HG02840 (cell line): ENCODE measurements around the gene HES1.

ENCODE experiments used
- ATAC-seq: cut with Tn5 transposase; IDR thresholded peaks from one replicate; pipeline ENCODE4 v1.9.1; 2021; ENCODE audit warnings: mild to moderate bottlenecking, moderate library complexity, moderate number of reproducible peaks; ENCODE audit not compliant: unreplicated experiment, low FRiP score

HES1 gene

DNA sequence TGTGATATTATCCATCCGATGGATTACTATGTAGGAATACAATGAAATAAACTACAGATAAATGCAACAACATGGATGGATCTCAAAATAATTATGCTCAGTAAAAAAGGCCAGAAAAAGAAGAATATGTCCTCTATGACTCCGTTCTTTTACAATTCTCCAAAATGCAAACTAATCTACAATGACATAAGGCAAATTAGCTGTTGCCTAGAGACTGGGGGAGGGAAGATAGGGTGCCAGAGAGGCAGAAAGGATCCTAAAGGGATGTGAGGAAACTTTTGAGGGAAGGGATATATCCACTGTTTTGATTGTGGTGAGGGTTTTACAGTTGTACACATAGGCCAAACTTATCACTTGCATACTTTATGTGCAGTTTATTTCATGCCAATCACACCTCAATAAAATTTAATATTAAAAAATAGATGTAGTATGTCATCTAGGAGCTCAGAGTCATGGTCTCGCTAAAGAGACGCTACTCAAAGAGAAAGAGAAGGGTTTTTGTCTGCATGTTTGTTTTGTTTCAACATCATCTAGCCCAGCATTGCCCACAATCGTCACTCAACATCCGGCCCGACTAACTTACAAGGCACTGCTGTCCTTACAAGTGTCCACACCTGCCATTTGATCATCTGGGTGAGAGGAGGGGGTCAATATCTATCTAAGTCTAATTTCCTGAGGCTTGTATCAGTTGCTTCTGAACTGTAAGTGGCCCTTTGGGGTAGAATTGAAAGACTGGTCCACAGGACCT lies 29.5 kb downstream of the HES1 start:
- ATAC-seq: no peak

DNA sequence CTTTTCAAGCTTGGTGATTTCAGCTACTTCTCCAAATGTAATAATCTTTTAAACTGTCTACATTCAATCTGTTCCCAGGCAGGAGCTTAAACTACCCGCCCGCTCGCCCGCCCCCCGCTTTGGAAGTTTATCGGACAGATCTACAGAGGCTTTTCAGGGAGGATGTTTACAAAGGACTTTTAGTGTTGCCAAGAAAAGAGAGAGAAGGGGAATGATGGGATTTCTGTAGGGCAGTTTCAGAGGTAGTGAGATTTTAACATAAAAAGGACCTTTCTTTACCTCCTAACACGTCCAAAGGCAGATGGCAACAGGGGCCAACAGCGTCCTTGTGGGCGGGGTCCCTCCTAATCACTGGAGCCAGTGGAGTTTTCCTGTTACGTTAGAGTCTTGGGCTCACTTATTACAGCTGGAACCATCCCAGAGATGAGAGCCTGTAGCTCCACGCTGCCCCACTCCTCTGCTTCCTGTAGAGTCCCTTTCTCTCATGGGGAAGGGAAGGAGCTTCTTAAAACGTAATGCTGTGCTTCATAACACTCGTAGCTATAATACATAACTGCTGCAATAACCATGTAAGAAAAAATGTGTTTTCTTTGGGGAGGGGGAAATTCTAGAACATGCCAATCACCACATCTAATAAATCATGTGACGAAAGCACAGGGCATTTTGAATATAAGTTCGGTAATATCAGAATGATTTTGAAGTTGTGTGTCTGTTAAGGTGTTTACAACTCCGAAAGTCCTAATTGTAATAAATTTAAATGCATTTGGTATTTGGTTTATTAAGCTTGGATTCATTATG lies 30.9 kb downstream of the HES1 start:
- ATAC-seq: no peak

DNA sequence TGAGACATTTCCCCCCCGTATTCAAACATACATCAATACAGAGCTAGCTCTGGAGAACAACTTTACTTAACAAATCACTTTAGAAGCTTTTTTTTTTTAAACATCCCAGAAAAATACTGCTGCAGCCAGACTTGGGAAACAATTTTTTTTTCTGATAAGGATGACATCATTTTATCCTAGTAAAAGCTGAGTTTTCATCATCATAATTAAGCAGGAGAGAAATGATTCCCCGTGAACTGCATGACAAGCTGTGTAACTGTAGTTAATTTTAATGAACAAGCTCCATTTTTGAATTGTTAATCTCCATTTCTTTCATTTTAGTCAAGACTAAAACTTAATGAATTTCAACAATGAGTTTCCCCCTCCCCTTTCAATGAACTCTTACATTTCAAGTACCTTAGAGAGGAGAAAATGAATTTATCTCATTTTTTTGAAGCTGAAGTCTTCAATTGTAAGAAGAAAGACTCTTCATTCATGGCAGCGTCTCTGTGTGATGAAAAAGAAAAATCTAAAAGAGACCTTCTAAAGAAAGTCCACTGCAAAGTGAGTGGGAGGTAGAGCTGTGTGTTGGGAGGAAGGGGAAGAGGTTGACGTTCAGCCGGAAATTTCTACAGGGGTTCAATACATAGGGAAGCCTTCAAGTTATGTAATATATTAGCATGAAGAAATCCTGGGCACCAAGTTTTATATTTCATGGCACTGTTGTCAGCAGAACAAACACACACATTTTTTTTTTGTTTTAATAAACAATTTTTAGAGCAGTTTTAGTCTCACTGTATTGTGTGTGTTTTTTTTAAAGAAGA lies 31.7 kb downstream of the HES1 start:
- ATAC-seq: no peak

DNA sequence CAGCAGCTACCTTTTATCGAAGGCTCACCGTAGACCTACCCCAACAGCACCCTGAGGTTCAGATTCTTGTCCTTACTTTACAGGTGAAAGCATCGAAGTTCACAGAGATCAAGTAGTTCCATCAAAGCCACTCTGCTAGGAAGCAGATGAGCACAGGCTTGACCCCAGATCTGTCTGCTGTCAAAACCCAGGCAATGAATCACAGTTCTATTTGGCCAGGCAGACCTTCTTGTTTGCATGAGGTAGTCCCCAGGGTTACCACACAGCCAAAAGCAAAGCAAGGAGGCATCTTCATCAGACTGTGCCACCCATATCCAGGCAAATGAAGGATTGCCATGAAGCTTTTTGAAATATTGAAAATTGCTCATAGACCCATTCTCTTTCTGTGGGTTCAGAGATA lies 33.0 kb downstream of the HES1 start:
- no peak for ATAC-seq

DNA sequence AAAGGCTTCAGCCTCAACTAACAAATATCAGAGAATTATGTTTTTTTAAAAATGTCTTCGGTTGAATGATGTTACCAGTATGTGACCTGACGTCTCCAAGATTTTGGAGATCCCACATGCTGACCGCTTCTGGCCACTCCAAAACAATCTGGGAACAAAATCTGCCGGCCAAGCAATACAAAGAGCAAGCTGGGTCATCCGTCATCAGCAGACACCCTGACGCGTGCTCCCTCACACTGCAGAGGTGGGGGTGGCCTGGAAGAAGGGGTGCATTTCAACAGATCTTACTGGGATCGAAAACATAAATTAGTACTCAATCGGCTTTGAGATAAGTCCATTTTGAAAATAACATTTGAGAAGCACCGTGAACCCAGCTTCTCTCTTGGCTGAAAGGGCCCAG lies 33.6 kb downstream of the HES1 start:
- no peak for ATAC-seq

DNA sequence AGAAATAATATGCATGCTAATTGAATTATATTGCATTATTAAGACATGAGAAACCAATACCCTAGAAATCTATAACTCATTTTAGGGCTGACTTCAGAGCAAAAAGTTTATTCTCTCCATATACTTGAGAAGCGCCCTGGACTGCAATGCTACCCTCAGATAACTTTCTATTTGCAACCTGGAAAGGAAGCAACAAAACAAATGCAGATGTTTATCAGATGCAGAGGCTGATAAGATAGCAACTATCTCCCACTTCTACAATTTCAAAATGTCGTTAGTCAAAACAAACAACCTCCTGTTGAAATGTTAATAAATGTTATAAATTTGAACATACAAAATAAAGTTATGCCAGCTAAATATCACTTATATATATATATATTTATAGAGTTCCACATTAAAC lies 34.8 kb downstream of the HES1 start:
- no peak for ATAC-seq

DNA sequence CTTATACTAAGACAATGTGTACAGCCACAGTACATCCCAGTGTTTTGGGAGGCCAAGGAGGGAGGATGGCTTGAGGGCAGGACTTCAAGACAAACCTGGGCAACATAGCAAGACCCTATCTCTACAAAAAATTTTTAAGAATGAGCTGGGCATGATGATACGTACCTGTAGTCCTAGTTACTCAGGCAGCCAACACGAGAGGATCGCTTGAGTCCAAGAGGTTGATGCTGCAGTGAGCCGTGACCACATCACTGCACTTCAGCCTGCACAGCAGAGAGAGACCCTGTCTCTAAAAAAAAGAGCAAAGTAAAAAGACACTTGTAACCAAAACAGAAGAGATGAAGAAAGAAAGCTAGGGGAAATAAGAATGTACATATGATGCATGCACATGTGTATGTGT lies 38.5 kb downstream of the HES1 start:
- no peak for ATAC-seq

DNA sequence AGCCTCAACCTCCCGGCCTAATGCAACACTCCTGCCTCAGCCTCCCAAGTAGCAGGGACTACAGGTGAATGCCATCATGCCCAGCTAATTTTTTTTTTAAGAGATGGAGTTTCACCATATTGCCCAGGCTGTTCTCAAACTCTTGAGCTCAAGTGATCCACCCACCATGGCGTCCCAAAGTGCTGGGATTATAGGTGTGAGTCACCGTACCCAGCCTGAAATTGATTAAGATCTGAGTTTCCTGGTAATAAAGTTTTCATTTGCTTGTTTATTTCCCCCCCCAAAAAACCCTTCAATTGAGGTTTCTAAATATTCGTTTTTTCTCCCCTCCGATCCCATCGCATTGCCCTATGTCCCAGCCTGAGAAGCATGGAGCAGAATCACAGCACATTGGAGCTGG lies 39.0 kb downstream of the HES1 start:
- ATAC-seq: no peak

DNA sequence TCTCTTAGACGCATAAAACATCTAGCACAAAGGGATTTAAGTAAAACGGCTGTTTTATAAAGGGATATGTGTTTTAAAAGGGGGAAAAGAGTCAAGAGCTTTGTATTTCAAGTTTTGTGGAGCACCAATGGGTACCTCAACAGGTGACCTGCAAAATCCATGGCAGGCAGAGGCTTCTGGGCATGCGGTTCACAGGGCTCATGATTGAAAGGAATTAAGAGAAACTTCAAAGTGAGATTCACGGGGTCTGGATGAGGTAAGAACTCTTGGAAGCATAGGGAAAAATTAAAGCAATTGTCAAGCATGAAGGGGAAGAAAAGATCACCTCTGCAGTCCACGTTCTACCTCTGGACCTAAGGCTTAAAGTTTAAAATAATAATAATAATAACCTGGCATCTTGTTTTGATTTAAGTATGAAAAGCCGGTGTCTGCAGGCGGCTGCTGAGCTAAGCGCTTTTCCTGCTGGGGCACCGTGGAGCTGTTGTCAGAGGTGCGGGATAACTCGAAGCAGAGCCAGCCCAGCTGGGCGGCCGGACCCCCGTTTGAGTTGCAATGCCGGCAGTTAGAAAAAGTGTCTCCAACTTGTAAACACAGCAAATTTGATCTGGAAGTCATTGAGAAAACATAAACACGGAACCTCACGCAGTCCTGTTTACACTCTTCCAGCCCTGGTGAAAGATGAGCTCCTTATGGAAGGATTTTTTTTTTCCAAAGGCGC lies 40.5 kb downstream of the HES1 start:
- no peak for ATAC-seq

DNA sequence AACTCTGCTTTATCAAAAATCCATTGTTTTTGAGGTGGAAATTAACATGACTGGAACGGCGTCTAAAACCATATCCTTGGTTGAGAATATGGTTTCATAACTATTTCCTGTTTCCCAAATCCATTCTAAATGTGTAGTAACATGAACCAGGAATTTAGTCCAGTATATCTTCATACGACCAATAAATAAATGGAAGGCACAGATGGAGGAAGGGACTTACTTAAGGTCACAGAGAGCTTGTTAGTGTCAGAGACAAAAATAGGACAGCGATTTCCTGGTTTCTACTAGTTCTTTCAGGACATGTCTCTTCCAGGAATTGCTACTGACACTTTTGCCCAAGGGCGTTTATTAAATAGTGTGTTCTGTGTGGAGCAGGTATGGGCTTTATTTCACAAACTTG lies 41.2 kb downstream of the HES1 start:
- no peak for ATAC-seq

DNA sequence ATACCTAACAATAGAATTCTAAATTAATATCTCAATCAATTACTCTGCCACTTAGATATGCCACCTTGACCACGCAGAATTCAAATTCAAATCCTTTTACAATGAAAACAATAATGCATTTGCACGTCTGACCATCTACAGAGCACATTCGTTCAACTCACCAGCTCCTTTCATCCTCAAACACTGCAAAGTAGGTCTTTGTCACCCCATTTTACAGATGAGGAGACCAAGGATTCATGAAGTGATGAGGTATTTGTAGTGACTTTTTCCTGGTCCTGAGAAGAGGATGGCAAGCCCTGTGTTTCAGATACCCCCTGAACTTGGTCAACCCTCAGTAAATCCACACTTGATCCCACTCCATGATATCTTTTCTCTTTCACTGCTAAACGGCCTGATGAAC lies 42.2 kb downstream of the HES1 start:
- no peak for ATAC-seq

DNA sequence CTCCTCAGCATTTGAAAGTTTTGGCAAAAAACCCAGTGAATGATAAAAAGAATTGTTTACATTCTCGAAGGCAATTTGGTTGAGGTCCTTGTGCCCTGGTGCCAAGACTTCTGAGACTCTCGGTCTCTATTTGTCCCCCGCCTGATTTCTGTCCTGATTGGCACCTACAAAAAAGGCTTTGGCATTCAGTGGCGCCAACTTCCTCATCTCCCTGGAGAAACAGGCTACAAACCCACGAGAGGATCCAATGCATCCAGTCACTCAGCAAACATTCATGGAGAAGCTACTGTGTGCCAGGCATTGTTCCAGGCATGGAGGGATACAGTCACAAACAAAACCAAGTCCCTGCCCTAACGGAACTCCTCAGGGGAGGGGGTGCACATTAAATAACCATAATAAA lies 42.7 kb downstream of the HES1 start:
- no peak for ATAC-seq

DNA sequence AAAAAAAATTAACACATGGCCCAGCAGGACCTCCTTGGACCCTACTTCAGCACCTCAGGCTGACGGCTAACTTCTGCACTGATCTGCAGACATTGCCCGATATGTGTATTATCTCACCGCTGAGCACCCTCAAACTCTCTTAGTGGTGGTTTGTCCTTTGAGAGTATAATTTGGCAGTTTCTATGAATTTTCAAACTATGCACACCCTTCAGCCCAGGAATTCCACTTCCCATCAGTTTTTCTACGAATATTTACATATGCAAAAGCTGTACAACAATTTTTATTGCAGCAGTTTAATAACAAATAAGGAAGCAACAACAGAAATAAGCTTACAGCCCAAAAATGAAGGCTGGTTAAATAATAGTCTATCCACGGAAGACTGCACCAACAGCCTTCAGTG lies 44.6 kb downstream of the HES1 start:
- ATAC-seq: no peak

DNA sequence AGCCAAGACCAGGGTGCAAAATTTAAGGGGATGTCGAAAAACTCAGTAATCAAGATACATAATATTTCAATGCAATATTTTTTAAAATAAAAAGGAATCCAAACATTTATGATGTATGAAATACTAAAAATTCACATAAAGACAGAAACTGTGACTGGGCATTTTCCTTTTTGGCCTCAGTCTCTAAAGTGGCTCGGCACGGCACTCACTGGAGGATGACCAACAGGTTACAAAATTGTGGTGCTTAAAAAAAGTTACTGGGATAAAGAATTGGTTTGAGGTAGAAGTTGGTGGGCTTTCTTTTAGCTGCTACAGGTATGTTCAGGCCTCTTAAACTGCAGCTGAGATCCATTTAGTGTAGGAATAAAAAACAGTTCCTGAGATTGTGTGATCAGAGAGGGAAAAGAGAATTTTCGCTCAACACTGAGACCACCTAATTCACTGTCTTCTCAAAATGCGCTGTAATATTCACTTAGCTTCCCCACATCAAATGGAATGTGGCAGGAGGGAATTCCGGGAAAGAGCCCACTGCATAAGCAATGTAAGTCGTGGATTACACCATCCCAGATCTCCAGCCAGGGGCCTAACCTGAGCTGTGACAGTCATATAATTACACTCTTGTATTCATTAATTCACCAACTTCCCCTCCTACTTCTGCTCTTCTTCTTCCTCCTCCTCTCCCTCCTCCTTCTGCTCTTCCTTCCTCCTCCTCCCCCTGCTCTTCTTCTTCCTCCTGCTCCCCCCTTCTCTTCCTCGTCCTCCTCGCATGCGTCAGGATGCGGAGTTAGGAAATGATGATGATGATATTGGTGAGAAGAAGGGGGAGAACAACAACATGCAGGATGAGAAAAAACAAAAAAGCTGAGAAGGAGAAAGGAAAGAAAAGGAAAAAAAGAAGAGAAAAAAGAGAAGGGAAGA lies 45.9 kb downstream of the HES1 start:
- no peak for ATAC-seq

DNA sequence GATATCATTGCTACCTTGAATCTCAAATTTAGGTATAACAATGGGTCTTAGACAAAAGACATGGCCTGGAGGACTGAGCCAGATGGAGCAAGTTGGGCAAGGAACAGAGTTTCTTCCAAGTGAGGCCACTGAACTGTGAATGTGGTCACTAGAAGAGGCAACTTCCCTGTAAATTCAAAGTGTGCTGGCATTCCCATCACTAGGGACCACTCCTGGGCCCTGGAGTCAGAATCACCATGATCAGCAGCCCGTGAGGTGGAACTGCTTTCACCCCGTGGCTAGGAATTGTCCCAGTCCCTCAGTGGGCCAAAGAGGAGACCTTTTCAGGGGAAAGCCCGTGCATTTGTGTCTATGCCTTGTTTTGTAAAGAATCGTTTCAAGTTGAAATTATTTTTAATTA lies 47.3 kb downstream of the HES1 start:
- ATAC-seq: no peak

DNA sequence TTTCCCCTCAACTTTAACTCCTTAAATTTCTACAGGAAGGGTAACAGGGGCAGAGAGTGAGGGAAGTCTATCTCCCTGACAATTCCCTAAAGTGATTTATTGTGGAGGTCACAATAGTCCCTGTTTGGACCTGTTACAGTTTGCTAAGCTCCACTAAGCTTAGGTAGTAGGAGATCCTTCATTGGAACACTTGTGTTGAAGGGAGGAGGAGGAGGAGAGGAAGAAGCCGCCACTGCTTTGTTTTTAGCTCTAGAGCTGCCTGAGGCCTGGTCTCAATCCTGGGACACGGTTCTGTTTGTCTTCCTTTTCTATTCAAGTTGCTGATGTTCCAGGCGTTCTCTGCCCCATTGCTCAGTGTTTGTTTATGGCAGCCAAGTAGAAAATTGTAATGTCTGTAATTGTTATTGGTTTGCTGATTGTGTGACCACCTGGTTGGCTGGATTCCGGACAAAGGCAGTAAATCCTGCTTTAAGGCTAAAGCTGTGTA lies 48.4 kb downstream of the HES1 start:
- no peak for ATAC-seq

DNA sequence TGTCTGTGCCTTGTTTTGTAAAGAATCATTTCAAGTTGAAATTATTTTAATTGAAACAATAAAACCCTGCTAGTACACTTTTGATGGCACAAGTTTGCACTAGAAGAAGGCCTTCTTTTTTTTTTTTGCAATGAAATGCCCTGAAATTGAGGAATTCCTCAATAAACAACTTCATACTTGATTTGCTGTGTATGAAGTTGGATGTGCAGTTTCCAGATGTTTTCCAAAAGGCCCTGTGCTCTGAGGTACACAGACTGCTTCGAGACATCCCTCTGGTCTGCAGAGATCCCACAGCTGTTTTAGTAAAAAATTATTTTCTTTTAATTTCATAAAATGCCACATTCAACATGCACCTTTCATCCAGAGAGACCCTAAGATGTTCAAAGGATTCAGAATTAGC lies 48.9 kb downstream of the HES1 start:
- ATAC-seq: no peak

DNA sequence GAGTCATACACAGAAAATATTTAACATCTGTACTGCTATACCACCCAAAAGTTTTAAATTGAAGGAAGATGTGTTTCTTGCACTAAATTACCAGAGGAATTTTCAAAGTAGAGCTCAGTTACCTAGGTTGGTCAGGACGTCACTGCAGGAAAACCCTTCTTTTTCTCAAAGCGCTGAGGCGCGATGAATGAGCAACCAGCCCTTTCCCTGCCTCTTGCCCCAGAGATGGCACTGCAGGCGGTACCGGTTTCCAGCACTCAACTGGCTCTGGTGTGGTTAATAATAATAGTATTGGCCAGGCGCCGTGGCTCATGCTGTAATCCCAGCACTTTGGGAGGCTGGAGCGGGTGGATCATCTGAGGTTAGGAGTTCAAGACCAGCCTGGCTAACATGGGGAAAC lies 49.3 kb downstream of the HES1 start:
- ATAC-seq: no peak

DNA sequence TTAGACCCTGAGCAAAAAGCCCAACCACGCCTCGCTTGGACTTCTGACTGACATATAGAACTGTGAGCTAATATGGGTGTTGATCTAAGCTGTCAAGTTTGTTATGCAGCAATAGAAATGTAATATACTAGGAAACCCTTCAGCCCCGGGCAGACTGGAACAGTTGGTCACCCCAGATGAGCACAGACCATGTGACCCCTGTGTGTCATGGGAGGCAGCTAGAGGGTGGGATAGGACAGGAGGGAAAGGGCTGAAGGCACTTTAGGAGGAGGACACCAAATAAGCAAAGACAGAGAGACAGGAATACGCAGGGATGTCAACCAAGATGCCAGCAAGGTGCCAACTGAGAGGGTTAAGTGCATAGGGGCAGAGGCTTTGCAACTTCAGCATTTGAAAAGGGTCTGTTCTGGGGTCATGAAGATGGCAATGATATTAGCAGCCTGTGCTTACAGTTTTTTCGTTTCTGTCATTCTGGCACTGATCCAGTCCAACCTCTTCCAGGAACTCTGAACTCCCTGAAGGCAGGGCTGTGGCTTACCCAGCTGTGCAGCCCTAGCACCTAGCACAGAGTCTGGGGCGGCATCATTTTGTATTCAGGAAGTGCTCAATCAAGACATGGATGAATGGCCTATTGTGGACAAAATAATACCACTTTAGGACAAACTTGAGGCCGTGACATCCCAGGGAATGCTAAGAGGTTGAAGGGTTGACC lies 51.4 kb downstream of the HES1 start:
- ATAC-seq: no peak
